SIG-M5 treated with dmso at 0.1 percent for 504 hours (cell line): ENCODE measurements around the gene AP1G2.
A peak's percentile ranks its signal among the peaks of the same experiment; 100 is the strongest.
"Not testable (repeated sequence)": the region's sequence is repeated elsewhere in the genome, so short reads cannot be mapped to it uniquely, and the experiment has no call there.

Source experiments
- DNase-seq: peaks from one replicate; lab custom pipeline; 2025; ENCODE audit not compliant: unreplicated experiment; lab: John Stamatoyannopoulos, UW

Gene AP1G2

GRCh38 chr14:23542261-23542660 lies 25.3 kb downstream of the AP1G2 start:
- DNase-seq: no peak

- no peak for DNase-seq
Measured at GRCh38 chr14:23540141-23540469, 27.5 kb downstream of the AP1G2 start.

- DNase-seq: peak; percentile 18
Measured at GRCh38 chr14:23539248-23540140, 28.1 kb downstream of the AP1G2 start.

GRCh38 chr14:23538785-23539184 lies 28.8 kb downstream of the AP1G2 start:
- DNase-seq: no peak

GRCh38 chr14:23538050-23538718 lies 29.4 kb downstream of the AP1G2 start:
- DNase-seq: no peak

GRCh38 chr14:23537351-23538049 lies 30.1 kb downstream of the AP1G2 start:
- DNase-seq: no peak

GRCh38 chr14:23536906-23537305 lies 30.7 kb downstream of the AP1G2 start:
- DNase-seq: not testable (repeated sequence)

GRCh38 chr14:23536494-23536893 lies 31.1 kb downstream of the AP1G2 start:
- DNase-seq: no peak

- no peak for DNase-seq
Measured at GRCh38 chr14:23535943-23536342, 31.6 kb downstream of the AP1G2 start.

GRCh38 chr14:23533652-23534435 lies 33.7 kb downstream of the AP1G2 start:
- no peak for DNase-seq

- no peak for DNase-seq
Measured at GRCh38 chr14:23532658-23533057, 34.9 kb downstream of the AP1G2 start.

GRCh38 chr14:23531391-23531790 lies 36.2 kb downstream of the AP1G2 start:
- no peak for DNase-seq

GRCh38 chr14:23530375-23531055 lies 37.1 kb downstream of the AP1G2 start:
- no peak for DNase-seq

- no peak for DNase-seq
Measured at GRCh38 chr14:23529016-23529415, 38.6 kb downstream of the AP1G2 start.

GRCh38 chr14:23528555-23528954 lies 39.0 kb downstream of the AP1G2 start:
- DNase-seq: no peak

- no peak for DNase-seq
Measured at GRCh38 chr14:23525611-23526010, 42.0 kb downstream of the AP1G2 start.

GRCh38 chr14:23524954-23525353 lies 42.6 kb downstream of the AP1G2 start:
- no peak for DNase-seq

- DNase-seq: no peak
Measured at GRCh38 chr14:23523229-23524016, 44.2 kb downstream of the AP1G2 start.

GRCh38 chr14:23522643-23523198 lies 44.9 kb downstream of the AP1G2 start:
- DNase-seq: no peak
